Stimulated activated CD4-positive, alpha-beta T cell treated with anti-CD3 and anti-CD28 coated beads, Interleukin-12 subunit alpha, Interleukin-12 subunit beta, amount 100 ng/mL, for 4 hours (primary cell): Measurements from ENCODE around the gene CARD18.
"Not testable (repeated sequence)": the region's sequence is repeated elsewhere in the genome, so short reads cannot be mapped to it uniquely, and the experiment has no call there.

ENCODE experiments used
- DNase-seq: peaks from one replicate; pipeline ENCODE4 v3.0.0-alpha.2; 2020

The CARD18 gene

GRCh38 chr11:105132716-105133511 lies 6.7 kb downstream of the CARD18 start:
- DNase-seq = no peak

DNA sequence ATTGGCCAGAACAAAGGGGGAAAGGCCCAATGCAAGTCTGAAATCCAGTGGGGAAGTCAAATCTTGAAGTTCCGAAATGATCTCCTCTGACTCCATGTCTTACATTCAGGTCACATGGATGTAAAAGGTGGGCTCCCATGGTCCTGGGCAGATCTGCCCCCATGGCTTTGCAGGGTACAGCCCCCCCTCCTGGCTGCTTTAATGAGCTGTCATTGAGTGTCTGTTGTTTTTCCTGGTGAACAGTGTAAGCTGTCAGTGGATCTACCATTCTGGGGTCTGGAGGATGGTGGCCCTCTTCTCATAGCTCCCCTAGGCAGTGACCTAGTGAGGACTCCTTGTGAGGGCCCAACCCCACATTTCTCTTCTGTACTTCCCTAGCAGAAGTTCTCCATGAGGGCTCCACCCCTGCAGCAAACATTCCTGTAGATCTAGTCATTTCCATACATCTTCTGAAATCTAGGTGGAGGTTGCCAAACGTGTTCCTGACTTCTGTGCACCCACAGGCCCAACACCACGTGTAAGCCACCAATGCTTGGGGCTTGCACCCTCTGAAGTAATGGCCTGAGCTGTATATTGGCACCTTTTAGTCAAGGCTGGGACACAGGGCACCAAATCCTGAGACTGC lies 9.3 kb downstream of the CARD18 start:
- no peak for DNase-seq

- DNase-seq = no peak
Measured at GRCh38 chr11:105124756-105125155, 14.8 kb downstream of the CARD18 start.

GRCh38 chr11:105111145-105111944 lies 28.2 kb downstream of the CARD18 start:
- no peak for DNase-seq

DNA sequence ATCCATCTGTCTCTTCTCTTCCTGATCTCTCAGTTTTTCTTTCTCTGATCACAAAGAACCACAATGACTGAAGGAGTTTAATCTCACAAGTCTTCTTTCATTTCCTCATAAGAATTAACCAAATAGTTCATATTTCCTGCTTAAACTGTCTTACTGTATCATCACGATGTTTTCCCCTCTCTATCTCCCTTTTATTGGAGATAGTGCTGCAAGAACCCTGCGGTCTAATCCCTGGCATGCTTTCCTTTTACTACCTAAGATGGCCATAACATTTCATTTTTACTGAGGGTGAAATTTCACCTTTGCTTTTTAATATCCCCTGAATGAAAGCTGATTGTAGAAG lies 28.9 kb downstream of the CARD18 start:
- no peak for DNase-seq

DNA sequence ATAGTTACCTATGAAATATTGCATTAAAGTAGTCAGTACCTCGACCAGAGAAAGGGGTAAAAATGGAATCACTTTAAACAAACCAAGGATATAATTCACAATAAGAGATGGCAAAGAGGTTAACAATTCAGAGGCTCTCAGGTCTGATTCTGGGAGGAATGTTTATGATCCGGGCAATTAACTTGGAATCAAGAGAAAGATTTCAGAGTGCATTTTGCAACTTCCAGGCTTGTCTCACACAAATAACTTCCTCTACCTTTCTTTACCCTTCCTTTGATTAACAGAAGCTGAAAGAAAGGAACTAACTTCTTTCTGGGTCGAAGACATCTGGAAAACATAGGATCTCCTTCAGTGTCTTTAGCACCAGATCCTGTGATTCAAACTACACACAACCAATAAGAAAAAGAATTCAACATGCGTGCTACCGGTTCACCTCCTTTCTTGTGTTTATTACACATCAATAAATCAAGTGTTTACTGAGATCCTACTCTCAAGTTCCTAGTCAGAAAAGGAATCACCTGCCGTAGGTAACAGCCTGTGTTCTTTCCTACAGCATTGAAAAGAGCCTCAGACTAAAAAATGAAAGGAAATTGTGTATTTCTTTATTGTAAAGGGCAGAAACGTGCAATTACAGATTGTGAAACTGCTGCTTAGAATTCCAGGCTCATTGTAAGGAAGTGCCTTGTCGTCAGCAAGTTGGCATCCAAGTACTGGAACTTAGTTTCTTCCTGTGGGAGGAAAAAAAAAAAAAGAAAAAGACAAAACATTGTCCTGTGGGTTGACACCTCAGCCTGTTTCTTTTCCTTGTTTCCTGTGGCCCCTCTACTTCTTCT lies 29.5 kb downstream of the CARD18 start:
- DNase-seq = no peak

GRCh38 chr11:105109321-105109720 lies 30.2 kb downstream of the CARD18 start:
- DNase-seq = no peak

- DNase-seq = no peak
Measured at GRCh38 chr11:105108247-105108646, 31.3 kb downstream of the CARD18 start.

GRCh38 chr11:105107226-105107825 lies 32.2 kb downstream of the CARD18 start:
- not testable (repeated sequence) for DNase-seq

- no peak for DNase-seq
Measured at GRCh38 chr11:105106140-105106539, 33.4 kb downstream of the CARD18 start.

DNA sequence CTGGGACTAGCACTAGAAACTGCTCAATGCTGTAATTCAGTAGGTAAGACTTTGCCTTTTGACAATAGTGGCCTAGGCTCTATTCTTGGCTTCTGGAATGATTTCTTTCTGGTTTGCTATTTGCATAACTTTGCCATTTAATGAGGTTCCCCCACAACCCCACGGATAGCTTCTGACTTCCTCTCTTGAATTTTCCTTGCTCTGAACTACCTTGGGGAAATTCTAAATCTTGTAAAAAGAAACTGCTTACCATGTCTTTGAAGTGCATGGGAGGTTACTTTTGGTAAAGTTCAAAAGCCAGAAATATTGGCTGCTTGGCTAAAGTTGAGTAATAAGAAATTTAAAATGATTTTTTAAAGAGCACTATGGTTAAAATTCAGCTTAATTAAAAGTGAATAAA lies 35.3 kb downstream of the CARD18 start:
- DNase-seq = no peak

- no peak for DNase-seq
Measured at GRCh38 chr11:105103336-105103735, 36.2 kb downstream of the CARD18 start.

GRCh38 chr11:105102079-105102581 lies 37.4 kb downstream of the CARD18 start:
- not testable (repeated sequence) for DNase-seq

DNA sequence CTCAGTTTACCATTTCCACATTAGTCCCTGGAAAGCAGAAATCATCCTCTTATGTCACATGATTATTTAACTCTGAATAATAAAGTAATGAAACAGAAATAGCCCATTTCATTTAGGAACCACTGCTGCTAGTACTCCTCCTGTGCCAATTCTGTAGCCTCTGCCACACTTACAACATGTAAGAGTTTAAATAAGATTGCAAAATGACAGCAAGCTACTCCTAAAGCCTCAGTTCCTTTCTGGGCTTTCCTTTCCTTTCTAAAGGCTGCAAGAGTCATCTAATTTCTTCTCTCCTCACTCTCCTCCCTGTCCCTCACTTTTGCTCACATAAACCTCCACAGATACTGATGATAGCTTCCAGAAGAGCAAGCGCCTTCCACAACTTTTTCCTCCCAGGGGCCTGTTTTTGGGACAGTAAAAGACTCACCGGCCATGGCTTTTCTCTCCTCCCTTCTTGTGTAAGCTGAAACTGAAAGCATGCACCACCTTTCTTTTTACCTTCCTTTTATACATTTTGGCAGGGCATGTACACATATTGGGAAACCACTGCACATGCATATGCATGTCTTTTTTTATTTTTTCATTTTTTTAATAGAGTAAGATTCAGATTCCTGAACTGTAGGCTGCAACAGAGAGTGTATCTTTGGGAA lies 38.5 kb downstream of the CARD18 start:
- no peak for DNase-seq

DNA sequence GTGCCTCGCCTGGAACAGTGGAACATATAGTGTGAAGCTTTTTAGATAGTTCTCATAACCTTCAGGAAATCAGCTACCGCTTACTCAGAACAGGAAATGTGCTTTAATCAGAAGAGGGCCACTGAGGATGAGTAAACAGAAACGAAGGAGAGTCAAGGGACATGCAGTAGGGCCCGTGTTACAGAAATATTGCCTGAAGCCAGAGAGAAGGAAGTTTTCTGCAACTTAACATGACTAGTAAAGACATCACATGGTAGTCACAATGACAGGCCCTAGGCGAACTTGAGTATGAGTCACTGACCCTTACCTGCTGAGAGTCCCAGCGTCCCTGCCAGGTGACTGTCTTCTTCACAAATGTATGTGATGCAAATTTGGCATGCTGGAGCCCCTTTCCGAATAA lies 39.4 kb downstream of the CARD18 start:
- no peak for DNase-seq

- not testable (repeated sequence) for DNase-seq
Measured at GRCh38 chr11:105099594-105099993, 40.0 kb downstream of the CARD18 start.

DNA sequence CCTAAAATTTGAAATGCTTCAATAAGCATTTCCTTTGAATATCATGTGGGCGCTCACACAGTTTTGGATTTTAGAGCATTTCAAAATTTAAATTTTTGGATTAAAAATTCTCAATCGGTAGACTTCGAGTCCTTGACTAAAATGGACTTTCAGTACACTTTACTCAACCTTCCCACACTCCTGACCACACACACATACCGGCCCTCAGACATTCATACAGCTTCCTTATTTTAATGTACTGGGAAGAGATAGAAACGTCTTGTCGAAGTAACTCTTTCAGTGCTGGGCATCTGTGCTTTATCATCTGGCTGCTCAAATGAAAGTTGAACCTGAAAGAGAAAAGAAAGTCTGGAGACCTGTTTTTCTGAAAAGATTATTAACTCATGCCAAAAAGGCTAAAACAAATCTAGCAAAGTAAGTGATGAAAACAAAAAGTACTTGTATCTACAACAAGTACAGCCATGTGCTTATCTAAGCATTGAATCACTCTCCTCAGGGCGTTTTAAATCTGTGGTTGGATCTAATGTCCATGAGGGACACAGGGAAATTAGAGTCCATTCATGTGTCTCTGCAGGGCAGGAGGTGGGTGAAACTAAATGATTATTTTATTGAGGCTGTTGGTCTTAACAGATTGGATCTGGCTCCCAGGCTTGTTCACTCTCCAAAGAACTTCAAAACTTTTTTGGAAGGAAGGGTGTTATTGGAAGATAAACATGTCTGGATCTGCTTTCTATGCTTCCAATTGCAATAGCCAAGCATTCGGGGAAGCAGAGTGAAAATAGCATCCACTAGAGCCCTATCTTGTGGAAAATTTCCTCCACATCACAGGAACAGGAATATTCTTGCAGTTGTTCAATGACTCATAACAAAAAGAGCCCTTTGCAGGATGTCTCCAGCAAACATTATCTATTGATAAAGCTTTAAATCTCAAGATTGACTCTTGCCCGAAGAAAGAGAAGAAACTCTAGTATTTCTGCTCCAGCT lies 47.0 kb downstream of the CARD18 start:
- no peak for DNase-seq
